Measurements from ENCODE around the gene GALNT2.

DNA sequence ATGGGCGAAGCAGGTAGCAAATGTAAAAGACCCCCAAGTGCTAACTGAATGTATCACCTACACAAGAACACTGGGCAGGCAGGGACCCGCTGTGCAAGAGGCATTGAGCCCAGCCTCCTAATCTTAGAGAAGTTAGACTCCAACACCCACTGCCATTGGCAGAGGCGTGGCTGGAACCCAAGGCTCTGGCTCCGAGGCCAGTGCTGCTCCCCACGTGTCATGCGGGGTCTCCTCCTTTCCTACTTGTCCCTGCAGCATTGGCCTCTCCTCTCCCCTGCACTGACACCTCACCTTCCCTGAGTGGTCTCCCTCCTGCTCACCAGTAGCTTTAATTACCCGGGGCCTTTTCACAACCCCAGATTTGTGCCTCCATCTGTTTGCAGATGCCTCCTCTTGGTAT, 107.0 kb downstream of the GALNT2 start:
- TF ChIP-seq CTCF (IDR thresholded peaks at IDR 0.05) (no peak), EZH2 (IDR thresholded peaks at IDR 0.05; ENCODE audit: borderline replicate concordance, insufficient read depth, low read depth, low read length, poor library complexity, severe bottlenecking) (no peak)
